Lower lobe of right lung (tissue), 2 donors: Measurements from ENCODE around the gene DACT2. TPM values are rescaled to one million over a fixed set of nuclear protein-coding genes. Genes with fewer than 3 reads are reported as not detected.
"Not testable (repeated sequence)": the region's sequence is repeated elsewhere in the genome, so short reads cannot be mapped to it uniquely, and the experiment has no call there.

Experiments used
- ATAC-seq, 2 donors: fragments of 200-7000 bp; cut with Tn5 transposase; one replicate each; pipeline ENCODE4 v1.9.1; 2020 to 2022; ENCODE audit warnings: mild to moderate bottlenecking in 2 of 2, moderate library complexity in 2 of 2
- DNase-seq: peaks from one replicate; pipeline ENCODE4 v3.0.0-alpha.2; 2020
- H3K27ac ChIP-seq: fragments of 200-600 bp; one replicate; pipeline ENCODE4 v1.8.0; 2022
- H3K27me3 ChIP-seq: fragments of 200-600 bp; one replicate; pipeline ENCODE4 v1.8.0; 2022; ENCODE audit warnings: low read depth
- H3K36me3 ChIP-seq: fragments of 200-600 bp; one replicate; pipeline ENCODE4 v1.8.0; 2022; ENCODE audit warnings: mild to moderate bottlenecking
- H3K4me1 ChIP-seq: fragments of 200-600 bp; one replicate; pipeline ENCODE4 v1.8.0; 2022
- H3K4me3 ChIP-seq: fragments of 200-600 bp; one replicate; pipeline ENCODE4 v1.8.0; 2022; ENCODE audit warnings: mild to moderate bottlenecking
- H3K9me3 ChIP-seq: fragments of 200-600 bp; one replicate; pipeline ENCODE4 v1.8.0; 2022
- intact Hi-C: fragments of 100-400 bp; cut with DNase I; formaldehyde crosslinking; loops from one replicate; pipeline ENCODE4 v1.11.0; 2022
- total RNA-seq: library from RNA; stranded (reverse); fragmentation: NEBNext Ultra II Directional; extraction: Animal tissue kit (Norgen Biotek cat#: 25700); gene quantifications from one replicate; pipeline ENCODE4 v1.2.1, GENCODE V29; 2021
- TF ChIP-seq, protein P1 (sequence below): fragments of 200-600 bp; IDR thresholded peaks from one replicate; pipeline ENCODE4 v1.8.0; 2022; ENCODE audit warnings: antibody characterized with exemption, mild to moderate bottlenecking
- donor health status: DM: no; HTN: yes; CAD: no; lungs with severe emphysema.

Gene DACT2
- total RNA-seq, 1 donor from 2014 or later: 2.4 TPM

DNA sequence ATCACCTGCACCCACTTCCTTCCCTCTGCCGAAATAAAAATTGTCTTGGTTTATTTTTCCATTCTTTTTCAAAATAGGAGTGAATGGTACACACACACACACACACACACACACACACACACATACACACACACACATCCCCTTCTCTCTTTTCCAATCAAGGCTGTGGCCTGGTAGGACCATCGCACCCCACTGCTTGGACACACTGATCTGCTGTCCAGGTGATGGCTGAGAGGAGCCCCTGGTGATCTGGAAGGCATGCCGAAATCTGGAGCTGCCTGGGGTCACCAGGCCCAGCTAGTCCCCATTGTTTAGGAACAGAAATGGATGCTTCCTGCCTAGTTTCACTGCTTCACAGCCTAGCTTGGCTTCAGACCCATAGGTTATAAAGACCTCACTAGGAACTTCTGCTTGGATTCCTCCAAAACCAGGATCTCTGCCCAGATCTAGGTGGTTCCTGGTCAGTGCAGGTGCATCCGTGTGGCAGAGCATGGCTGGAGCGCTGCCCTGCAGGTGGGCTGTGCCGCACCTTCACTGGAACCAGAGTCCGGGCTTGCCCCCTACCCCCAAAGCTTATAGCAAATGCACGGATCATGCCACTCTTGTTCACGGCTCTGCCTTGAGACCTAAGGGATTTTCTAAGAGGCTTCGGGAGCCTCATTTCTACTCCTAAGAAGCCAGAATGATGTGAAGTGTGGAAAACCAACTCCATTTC is 42.9 kb upstream of the DACT2 start:
- TF ChIP-seq, protein P1, sequence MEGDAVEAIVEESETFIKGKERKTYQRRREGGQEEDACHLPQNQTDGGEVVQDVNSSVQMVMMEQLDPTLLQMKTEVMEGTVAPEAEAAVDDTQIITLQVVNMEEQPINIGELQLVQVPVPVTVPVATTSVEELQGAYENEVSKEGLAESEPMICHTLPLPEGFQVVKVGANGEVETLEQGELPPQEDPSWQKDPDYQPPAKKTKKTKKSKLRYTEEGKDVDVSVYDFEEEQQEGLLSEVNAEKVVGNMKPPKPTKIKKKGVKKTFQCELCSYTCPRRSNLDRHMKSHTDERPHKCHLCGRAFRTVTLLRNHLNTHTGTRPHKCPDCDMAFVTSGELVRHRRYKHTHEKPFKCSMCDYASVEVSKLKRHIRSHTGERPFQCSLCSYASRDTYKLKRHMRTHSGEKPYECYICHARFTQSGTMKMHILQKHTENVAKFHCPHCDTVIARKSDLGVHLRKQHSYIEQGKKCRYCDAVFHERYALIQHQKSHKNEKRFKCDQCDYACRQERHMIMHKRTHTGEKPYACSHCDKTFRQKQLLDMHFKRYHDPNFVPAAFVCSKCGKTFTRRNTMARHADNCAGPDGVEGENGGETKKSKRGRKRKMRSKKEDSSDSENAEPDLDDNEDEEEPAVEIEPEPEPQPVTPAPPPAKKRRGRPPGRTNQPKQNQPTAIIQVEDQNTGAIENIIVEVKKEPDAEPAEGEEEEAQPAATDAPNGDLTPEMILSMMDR: no peak
- Histone ChIP-seq H3K27ac (no peak overlapping the region), H3K4me1 (no peaks in the 10 kb centered on the region), H3K9me3 (no peaks in the 10 kb centered on the region), H3K36me3 (no peaks in the 10 kb centered on the region), H3K4me3 (no peak overlapping the region), H3K27me3 (no peaks in the 10 kb centered on the region)
- intact Hi-C loops: loop anchor here (10.0 kb wide), 1 partner anchor 522 kb away; no protein-coding TSS in a partner anchor
- DNase-seq (no peak), ATAC-seq (no peak)

DNA sequence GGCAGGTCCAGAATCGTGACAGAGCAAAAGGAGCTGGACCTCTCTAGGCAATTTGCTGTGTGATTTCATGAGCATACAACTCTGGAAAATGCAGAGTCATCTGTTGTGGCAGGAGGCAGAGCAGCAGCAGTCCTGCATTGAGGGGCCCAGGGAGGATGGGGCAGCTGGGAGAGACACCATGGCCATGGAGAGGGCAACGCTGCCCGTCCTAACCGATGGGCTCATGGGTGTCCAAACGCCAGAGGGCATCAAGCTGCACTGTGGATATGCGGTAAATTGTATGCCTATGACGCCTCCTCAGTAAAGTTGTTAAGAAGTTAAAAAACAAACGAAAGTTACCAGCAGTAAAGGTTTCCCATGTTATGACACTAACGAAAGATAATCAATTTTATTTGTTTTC is 42.2 kb upstream of the DACT2 start:
- no peaks in the 10 kb centered on the region for H3K27me3 ChIP-seq
- no peaks in the 10 kb centered on the region for H3K4me1 ChIP-seq
- H3K4me3 ChIP-seq: no peak overlapping the region
- no peak overlapping the region for H3K27ac ChIP-seq
- DNase-seq: no peak
- H3K9me3 ChIP-seq: no peaks in the 10 kb centered on the region
- no peaks in the 10 kb centered on the region for H3K36me3 ChIP-seq
- TF ChIP-seq, protein P1: no peak
- ATAC-seq: peak in 1 of 2 donors; percentile 42
- intact Hi-C loops: loop anchor here (10.0 kb wide), 1 partner anchor 523 kb away; no protein-coding TSS in a partner anchor

DNA sequence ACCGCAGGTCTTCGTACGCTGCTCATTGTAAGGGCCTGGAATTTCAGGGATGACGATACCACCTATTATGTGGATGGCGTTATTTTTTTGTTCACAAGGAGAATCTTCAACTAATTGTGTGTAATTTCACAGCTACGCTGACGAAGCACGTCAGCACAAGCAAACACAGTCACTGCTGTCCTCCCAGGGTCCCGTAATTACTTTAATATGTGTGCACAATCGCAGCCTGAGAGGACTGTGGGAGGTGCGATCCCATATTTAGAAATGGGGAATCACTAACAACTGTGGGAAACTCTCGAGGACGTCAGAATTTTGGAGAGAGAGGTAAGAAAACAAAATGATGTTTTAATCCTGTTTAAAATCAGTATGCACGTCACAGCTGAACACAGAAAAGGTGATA is 40.2 kb upstream of the DACT2 start:
- H3K4me1 ChIP-seq: no peaks in the 10 kb centered on the region
- no peak overlapping the region for H3K4me3 ChIP-seq
- H3K9me3 ChIP-seq: no peaks in the 10 kb centered on the region
- intact Hi-C loops: loop anchor here (10.0 kb wide), 1 partner anchor 525 kb away; no protein-coding TSS in a partner anchor
- TF ChIP-seq, protein P1: no peak
- ATAC-seq: no peak
- H3K27ac ChIP-seq: no peak overlapping the region
- H3K27me3 ChIP-seq: no peaks in the 10 kb centered on the region
- no peaks in the 10 kb centered on the region for H3K36me3 ChIP-seq
- DNase-seq: no peak

DNA sequence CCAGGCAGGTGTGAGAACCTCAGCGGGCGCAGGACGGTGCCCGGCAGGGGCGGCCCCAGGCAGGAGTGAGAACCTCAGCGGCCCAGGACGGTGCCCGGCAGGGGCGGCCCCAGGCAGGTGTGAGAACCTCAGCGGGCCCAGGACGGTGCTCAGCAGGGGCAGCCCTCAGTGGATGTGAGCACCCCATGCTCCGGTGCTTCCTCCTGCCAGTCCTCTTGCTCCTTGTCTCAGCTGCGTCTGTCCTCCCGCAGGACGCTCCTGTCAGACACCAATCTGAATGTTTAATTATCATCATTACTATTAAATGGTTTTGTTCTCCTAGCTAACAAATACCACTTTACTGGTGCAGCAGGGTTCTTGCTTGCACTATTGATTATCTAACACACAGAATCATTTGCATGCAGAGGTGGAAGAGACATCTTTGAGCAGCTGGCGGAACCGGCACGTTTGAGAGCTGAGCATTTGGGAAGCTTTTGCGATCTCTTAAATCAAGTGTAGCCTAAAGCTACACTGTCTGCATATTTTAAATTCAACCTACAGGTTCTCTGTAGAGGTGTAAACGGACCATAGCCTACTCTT is 39.4 kb upstream of the DACT2 start:
- Histone ChIP-seq H3K27me3 (no peaks in the 10 kb centered on the region), H3K4me1 (no peaks in the 10 kb centered on the region), H3K4me3 (no peak overlapping the region), H3K27ac (no peak overlapping the region), H3K36me3 (no peaks in the 10 kb centered on the region), H3K9me3 (no peaks in the 10 kb centered on the region)
- intact Hi-C loops: no loop called here
- ATAC-seq (no peak), DNase-seq (no peak)
- TF ChIP-seq, protein P1: no peak

DNA sequence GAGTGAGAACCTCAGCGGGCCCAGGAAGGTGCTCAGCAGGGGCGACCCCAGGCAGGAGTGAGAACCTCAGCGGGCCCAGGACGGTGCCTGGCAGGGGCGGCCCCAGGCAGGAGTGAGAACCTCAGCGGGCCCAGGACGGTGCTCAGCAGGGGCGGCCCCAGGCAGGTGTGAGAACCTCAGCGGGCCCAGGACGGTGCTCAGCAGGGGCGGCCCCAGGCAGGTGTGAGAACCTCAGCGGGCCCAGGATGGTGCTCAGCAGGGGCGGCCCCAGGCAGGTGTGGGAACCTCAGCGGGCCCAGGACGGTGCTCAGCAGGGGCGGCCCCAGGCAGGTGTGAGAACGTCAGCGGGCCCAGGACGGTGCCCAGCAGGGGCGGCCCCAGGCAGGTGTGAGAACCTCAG is 37.3 kb upstream of the DACT2 start:
- ATAC-seq: not testable (repeated sequence)

More for the DNA sequence above, 37.3 kb upstream of the DACT2 start:
- H3K27ac ChIP-seq, H3K4me1 ChIP-seq, intact Hi-C loops, H3K4me3 ChIP-seq, H3K9me3 ChIP-seq, DNase-seq, H3K36me3 ChIP-seq, H3K27me3 ChIP-seq: not testable (repeated sequence)
